GM13976 (cell line): ENCODE measurements around the gene SLIT3.

ENCODE experiments used
- DNase-seq: peaks from one replicate; pipeline ENCODE4 v3.0.0; 2012; ENCODE audit warnings: low spot score
- CTCF ChIP-seq: IDR thresholded peaks from 2 replicates; pipeline ENCODE4 v1.5.1; 2012; ENCODE audit warnings: borderline replicate concordance, mild to moderate bottlenecking; ENCODE audit not compliant: insufficient read depth; ENCODE audit errors: extremely low read depth, missing control alignments, control extremely low read depth
- in situ Hi-C: fragments of 300-500 bp; cut with MboI; formaldehyde crosslinking; loops from one replicate; pipeline ENCODE4 v1.12.0; 2022; ENCODE audit warnings: low sequenced_read_pairs, mixed read lengths, inconsistent platforms; ENCODE audit not compliant: unreplicated experiment

Gene SLIT3

GRCh38 chr5:168910874-168911273, 390.1 kb downstream of the SLIT3 start:
- in situ Hi-C loops = no loop called here
- TF ChIP-seq CTCF = no peak
- DNase-seq = no peak

GRCh38 chr5:168908207-168908606, 392.7 kb downstream of the SLIT3 start:
- TF ChIP-seq CTCF = no peak
- in situ Hi-C loops = no loop called here

GRCh38 chr5:168903061-168903460, 397.9 kb downstream of the SLIT3 start:
- TF ChIP-seq CTCF = no peak

More at GRCh38 chr5:168908207-168908606, 392.7 kb downstream of the SLIT3 start:
- DNase-seq = no peak

GRCh38 chr5:168899673-168900072, 401.3 kb downstream of the SLIT3 start:
- no peak for TF ChIP-seq CTCF
- in situ Hi-C loops = no loop called here
- no peak for DNase-seq

More at GRCh38 chr5:168903061-168903460, 397.9 kb downstream of the SLIT3 start:
- in situ Hi-C loops = no loop called here
- DNase-seq = no peak

GRCh38 chr5:168899264-168899663, 401.7 kb downstream of the SLIT3 start:
- in situ Hi-C loops = no loop called here
- TF ChIP-seq CTCF = no peak
- no peak for DNase-seq

- TF ChIP-seq CTCF = no peak
- DNase-seq = no peak
- in situ Hi-C loops = no loop called here
Observed at GRCh38 chr5:168898247-168898911, 402.6 kb downstream of the SLIT3 start.
